Erythroblast (primary cell): ENCODE data around the gene DGCR6.

ENCODE experiments used
- GATA1 ChIP-seq: IDR thresholded peaks from 2 replicates; pipeline ENCODE4 v1.6.1; 2011; ENCODE audit warnings: low read depth, mild to moderate bottlenecking, control low read depth, low read length, moderate library complexity
- POLR2A ChIP-seq: IDR thresholded peaks from 2 replicates; pipeline ENCODE4 v1.6.1; 2011; ENCODE audit warnings: mild to moderate bottlenecking, low read length

DNA sequence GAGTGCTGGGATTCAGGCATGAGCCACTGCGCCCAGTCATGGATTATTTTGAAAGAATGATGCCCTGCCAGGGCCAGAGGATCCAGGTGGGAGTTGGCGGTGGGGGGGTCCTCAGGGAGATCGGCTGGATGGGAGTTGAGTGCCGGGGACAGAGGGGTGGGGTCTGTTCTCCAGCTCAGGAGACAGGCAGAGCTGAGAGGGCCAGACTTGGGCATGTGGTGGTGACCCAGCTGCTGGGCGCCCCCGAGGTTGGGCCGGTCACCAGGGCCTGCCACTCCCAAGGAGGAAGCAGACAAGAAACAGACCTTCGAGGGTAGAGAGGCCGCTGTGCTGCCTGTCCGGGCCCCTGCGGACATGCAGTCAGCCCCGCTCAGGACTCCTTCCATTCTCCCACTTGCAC is 41.8 kb downstream of the DGCR6 start:
- TF ChIP-seq POLR2A (no peak), GATA1 (no peak)
